ENCODE results near the gene USP17L26. TPM values are rescaled to one million over a fixed set of nuclear protein-coding genes. Genes with fewer than 3 reads are reported as not detected.
"Not testable (repeated sequence)": the region's sequence is repeated elsewhere in the genome, so short reads cannot be mapped to it uniquely, and the experiment has no call there.

Gene USP17L26
- not detected for total RNA-seq

GRCh38 chr4:9334358-9334757 lies at the start of gene USP17L26:
USP17L26 (plus strand) TSS chr4:9334658; CDS start chr4:9334658, 0 bp downstream.
- H3K27me3 ChIP-seq; H3K9ac ChIP-seq (ENCODE audit: low read depth in 2 of 2, low read length in 2 of 2); H3K4me3 ChIP-seq; intact Hi-C loops (cut with DNase I); H3K36me3 ChIP-seq; H3K9me3 ChIP-seq; H3K4me1 ChIP-seq; H3K27ac ChIP-seq; DNase-seq: not testable (repeated sequence)

GRCh38 chr4:9324191-9324590 lies 10.3 kb upstream of the USP17L26 start:
- intact Hi-C loops (cut with DNase I); H3K27ac ChIP-seq; H3K36me3 ChIP-seq; H3K4me3 ChIP-seq; H3K27me3 ChIP-seq; DNase-seq; H3K9me3 ChIP-seq; H3K9ac ChIP-seq (ENCODE audit: low read depth in 2 of 2, low read length in 2 of 2); H3K4me1 ChIP-seq: not testable (repeated sequence)

GRCh38 chr4:9324865-9325264 lies 9.6 kb upstream of the USP17L26 start, which contains the start of gene USP17L24:
USP17L24 (plus strand) TSS chr4:9325165; CDS start chr4:9325165, 0 bp downstream.
- H3K9ac ChIP-seq (ENCODE audit: low read depth in 2 of 2, low read length in 2 of 2); intact Hi-C loops (cut with DNase I); H3K27me3 ChIP-seq; H3K4me1 ChIP-seq; H3K9me3 ChIP-seq; DNase-seq; H3K4me3 ChIP-seq; H3K27ac ChIP-seq; H3K36me3 ChIP-seq: not testable (repeated sequence)

DNA sequence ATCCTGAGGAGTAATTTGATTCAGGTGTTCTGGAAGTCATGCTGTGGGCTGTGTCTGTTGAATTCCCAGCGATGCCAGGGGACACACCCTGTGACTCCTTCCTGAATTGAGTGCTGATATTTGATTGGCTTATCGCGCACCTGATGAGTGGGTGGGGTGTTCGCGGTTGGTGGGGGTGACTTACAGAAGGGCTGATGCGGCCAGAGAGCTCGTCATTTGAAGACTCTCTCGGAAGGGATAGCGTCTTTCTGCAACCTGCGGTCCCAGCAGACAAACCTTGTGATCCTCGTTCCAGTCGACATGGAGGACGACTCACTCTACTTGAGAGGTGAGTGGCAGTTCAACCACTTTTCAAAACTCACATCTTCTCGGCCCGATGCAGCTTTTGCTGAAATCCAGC lies 4.8 kb upstream of the USP17L26 start, which contains the start of gene USP17L25:
TSS of gene USP17L25 (plus strand) at position 301 of the 400 bp plus-strand sequence. CDS start at position 301, 0 bp downstream.
- intact Hi-C loops (cut with DNase I); H3K4me1 ChIP-seq; H3K27me3 ChIP-seq; H3K4me3 ChIP-seq; H3K27ac ChIP-seq; H3K9me3 ChIP-seq; DNase-seq; H3K36me3 ChIP-seq; H3K9ac ChIP-seq (ENCODE audit: low read depth in 2 of 2, low read length in 2 of 2): not testable (repeated sequence)

DNA sequence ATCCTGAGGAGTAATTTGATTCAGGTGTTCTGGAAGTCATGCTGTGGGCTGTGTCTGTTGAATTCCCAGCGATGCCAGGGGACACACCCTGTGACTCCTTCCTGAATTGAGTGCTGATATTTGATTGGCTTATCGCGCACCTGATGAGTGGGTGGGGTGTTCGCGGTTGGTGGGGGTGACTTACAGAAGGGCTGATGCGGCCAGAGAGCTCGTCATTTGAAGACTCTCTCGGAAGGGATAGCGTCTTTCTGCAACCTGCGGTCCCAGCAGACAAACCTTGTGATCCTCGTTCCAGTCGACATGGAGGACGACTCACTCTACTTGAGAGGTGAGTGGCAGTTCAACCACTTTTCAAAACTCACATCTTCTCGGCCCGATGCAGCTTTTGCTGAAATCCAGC lies 4.6 kb downstream of the USP17L26 start, which contains the start of gene USP17L5:
TSS of gene USP17L5 (plus strand) at position 301 of the 400 bp plus-strand sequence. CDS start at position 301, 0 bp downstream.
- H3K27ac ChIP-seq; H3K4me3 ChIP-seq; H3K36me3 ChIP-seq; H3K27me3 ChIP-seq; H3K9ac ChIP-seq (ENCODE audit: low read depth in 2 of 2, low read length in 2 of 2); H3K9me3 ChIP-seq; H3K4me1 ChIP-seq; DNase-seq; intact Hi-C loops (cut with DNase I): not testable (repeated sequence)

DNA sequence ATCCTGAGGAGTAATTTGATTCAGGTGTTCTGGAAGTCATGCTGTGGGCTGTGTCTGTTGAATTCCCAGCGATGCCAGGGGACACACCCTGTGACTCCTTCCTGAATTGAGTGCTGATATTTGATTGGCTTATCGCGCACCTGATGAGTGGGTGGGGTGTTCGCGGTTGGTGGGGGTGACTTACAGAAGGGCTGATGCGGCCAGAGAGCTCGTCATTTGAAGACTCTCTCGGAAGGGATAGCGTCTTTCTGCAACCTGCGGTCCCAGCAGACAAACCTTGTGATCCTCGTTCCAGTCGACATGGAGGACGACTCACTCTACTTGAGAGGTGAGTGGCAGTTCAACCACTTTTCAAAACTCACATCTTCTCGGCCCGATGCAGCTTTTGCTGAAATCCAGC lies 9.4 kb downstream of the USP17L26 start, which contains the start of gene USP17L27:
TSS of gene USP17L27 (plus strand) at position 301 of the 400 bp plus-strand sequence. CDS start at position 301, 0 bp downstream.
- intact Hi-C loops (cut with DNase I); DNase-seq; H3K36me3 ChIP-seq: not testable (repeated sequence)

DNA sequence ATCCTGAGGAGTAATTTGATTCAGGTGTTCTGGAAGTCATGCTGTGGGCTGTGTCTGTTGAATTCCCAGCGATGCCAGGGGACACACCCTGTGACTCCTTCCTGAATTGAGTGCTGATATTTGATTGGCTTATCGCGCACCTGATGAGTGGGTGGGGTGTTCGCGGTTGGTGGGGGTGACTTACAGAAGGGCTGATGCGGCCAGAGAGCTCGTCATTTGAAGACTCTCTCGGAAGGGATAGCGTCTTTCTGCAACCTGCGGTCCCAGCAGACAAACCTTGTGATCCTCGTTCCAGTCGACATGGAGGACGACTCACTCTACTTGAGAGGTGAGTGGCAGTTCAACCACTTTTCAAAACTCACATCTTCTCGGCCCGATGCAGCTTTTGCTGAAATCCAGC lies 14.1 kb downstream of the USP17L26 start, which contains the start of gene USP17L28:
TSS of gene USP17L28 (plus strand) at position 301 of the 400 bp plus-strand sequence. CDS start at position 301, 0 bp downstream.
- H3K36me3 ChIP-seq; H3K27me3 ChIP-seq; H3K9ac ChIP-seq (ENCODE audit: low read depth in 2 of 2, low read length in 2 of 2); H3K4me3 ChIP-seq; DNase-seq; intact Hi-C loops (cut with DNase I); H3K27ac ChIP-seq; H3K4me1 ChIP-seq; H3K9me3 ChIP-seq: not testable (repeated sequence)

More for the DNA sequence above, 9.4 kb downstream of the USP17L26 start, which contains the start of gene USP17L27:
- H3K27me3 ChIP-seq; H3K27ac ChIP-seq; H3K4me3 ChIP-seq; H3K9me3 ChIP-seq; H3K4me1 ChIP-seq; H3K9ac ChIP-seq (ENCODE audit: low read depth in 2 of 2, low read length in 2 of 2): not testable (repeated sequence)

- H3K27me3 ChIP-seq; H3K27ac ChIP-seq; H3K9me3 ChIP-seq; H3K4me1 ChIP-seq; H3K4me3 ChIP-seq; H3K9ac ChIP-seq (ENCODE audit: low read depth in 2 of 2, low read length in 2 of 2); H3K36me3 ChIP-seq; DNase-seq; intact Hi-C loops (cut with DNase I): not testable (repeated sequence)
These were observed 16.4 kb downstream of the USP17L26 start for GRCh38 chr4:9350866-9351265.

GRCh38 chr4:9353338-9353737 lies 18.9 kb downstream of the USP17L26 start, which contains the start of gene USP17L29:
USP17L29 (plus strand) TSS chr4:9353638; CDS start chr4:9353638, 0 bp downstream.
- H3K27ac ChIP-seq; H3K4me3 ChIP-seq; intact Hi-C loops (cut with DNase I); DNase-seq; H3K9ac ChIP-seq (ENCODE audit: low read depth in 2 of 2, low read length in 2 of 2); H3K4me1 ChIP-seq; H3K36me3 ChIP-seq; H3K27me3 ChIP-seq; H3K9me3 ChIP-seq: not testable (repeated sequence)

DNA sequence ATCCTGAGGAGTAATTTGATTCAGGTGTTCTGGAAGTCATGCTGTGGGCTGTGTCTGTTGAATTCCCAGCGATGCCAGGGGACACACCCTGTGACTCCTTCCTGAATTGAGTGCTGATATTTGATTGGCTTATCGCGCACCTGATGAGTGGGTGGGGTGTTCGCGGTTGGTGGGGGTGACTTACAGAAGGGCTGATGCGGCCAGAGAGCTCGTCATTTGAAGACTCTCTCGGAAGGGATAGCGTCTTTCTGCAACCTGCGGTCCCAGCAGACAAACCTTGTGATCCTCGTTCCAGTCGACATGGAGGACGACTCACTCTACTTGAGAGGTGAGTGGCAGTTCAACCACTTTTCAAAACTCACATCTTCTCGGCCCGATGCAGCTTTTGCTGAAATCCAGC lies 28.4 kb downstream of the USP17L26 start, which contains the start of gene USP17L30:
TSS of gene USP17L30 (plus strand) at position 301 of the 400 bp plus-strand sequence. CDS start at position 301, 0 bp downstream.
- H3K4me1 ChIP-seq; H3K9ac ChIP-seq (ENCODE audit: low read depth in 2 of 2, low read length in 2 of 2); H3K9me3 ChIP-seq; DNase-seq; intact Hi-C loops (cut with DNase I); H3K27ac ChIP-seq; H3K27me3 ChIP-seq; H3K36me3 ChIP-seq; H3K4me3 ChIP-seq: not testable (repeated sequence)

DNA sequence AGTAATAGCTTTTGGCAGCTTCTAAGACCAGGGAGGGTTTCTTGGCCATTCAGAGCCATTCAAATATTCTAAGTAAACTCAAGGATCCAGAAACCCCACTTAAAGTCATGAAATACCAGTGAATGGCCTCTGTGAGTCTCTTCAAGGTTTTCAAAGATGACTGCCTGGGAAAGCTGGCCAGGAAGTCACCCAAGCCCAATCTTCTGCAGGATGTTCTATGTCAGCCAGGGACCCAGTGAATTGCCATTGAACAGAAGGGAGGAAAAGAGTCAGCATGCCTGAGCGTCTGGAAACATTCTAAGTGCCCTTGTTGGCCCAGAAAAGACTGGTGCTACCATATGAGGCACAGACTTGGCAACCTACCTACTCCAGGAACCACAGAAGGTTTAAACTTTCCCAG lies 45.4 kb downstream of the USP17L26 start:
- H3K4me3 ChIP-seq; H3K27ac ChIP-seq; H3K9me3 ChIP-seq; H3K9ac ChIP-seq (ENCODE audit: low read depth in 2 of 2, low read length in 2 of 2); DNase-seq; H3K36me3 ChIP-seq; H3K4me1 ChIP-seq; H3K27me3 ChIP-seq; intact Hi-C loops (cut with DNase I): not testable (repeated sequence)
